Measurements from ENCODE around the gene CHCHD3.

DNA sequence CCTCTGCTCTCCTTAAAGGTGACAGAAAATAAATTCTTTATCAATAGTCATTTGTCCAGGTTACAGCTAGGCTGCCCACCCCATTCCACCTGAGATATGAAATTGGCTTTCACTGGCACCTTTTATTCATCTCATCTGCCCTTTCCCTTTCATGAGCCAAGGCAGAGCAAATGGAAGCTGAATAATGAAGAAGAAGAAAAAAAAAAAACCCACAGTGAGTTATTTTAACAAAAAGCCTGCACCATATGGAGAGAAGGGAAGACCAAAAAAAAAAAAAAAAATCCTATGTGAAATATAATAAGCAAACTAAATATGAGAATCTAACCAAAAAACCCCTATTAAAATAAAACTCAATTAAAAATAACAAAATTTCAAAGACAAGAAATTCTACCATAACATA lies 59.2 kb downstream of the CHCHD3 start:
- TF ChIP-seq CTCF (IDR thresholded peaks at IDR 0.05; ENCODE audit: low read depth, low read length, missing input control) (no peak), JUND (IDR thresholded peaks at IDR 0.05) (no peak), EGR1 (IDR thresholded peaks at IDR 0.05; ENCODE audit: low read depth in 2 of 2) (no peak), HNF4A (conservative IDR thresholded peaks at IDR 0.05) (no peak), RAD21 (IDR thresholded peaks at IDR 0.05) (no peak), TAF1 (conservative IDR thresholded peaks at IDR 0.05) (no peak)

All from liver (tissue), 3 donors.